ENCODE data around the gene MAGI2. TPM values are rescaled to one million over a fixed set of nuclear protein-coding genes. Genes with fewer than 3 reads are reported as not detected.

Gene MAGI2
- total RNA-seq, 1 donor from 2014 or later = 6.3 TPM

DNA sequence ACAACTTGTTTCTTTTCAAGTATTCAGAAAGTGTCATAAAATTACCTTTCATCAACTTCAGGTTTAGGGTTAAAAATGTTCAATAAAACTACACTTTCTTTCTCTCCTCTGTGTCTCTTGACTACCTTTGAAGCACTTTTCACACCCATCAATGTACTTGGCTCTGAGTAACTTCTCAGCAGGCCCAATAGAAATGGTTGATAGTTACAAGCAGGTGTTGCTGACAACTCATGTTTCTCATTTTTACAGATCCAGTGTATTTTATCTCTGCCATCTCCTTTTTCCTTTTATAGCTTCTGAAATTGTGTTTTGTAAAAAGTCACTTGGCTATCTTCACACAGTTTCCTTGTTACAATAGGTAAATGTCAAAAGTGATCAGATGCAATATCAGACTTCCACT, 1306.9 kb downstream of the MAGI2 start:
- no peak for DNase-seq (ENCODE audit: low spot score)
- intact Hi-C loops (cut with DNase I) = no loop called here

- no peak for DNase-seq (ENCODE audit: low spot score)
- intact Hi-C loops (cut with DNase I) = no loop called here
Measured at GRCh38 chr7:78143661-78144060, 1309.8 kb downstream of the MAGI2 start.

DNA sequence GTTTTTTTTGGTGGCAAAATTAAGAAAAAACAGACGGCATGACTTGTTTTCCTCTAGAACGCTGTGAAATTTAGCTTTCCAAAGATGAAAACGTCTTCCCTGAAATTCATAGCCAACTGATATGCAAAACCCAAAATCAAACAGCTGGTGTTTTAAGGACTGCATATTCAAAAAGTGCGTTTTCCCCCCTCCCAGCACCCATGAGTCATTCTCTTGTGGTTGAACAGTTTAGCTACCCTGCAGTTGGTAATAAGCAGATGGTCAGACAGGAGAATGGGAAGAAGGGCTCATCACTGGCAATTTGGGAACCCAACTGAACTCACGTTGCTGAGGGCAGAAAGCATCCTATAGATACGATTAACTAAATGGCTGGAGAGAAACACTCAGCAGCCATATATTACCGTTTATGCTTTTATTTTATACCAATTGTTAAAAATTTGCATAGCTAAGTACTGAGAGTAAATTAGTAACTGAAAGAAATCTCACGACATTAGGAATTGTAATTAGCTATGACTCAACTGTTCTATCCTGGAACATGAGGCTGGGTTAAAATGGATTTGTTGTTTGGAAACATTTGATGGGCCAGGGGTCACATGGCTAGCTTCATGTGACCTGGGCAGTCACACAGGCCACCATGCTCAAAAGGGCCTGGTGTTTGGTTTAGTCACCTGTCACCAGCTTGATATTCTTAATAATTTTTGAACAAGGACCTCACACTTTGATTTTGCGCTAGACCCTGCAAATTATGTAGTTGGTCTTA, 1311.8 kb downstream of the MAGI2 start:
- DNase-seq (ENCODE audit: low spot score) = no peak
- intact Hi-C loops (cut with DNase I) = no loop called here

GRCh38 chr7:78140109-78140508, 1313.4 kb downstream of the MAGI2 start:
- intact Hi-C loops (cut with DNase I) = no loop called here

GRCh38 chr7:78139335-78139734, 1314.1 kb downstream of the MAGI2 start:
- DNase-seq (ENCODE audit: low spot score) = no peak
- intact Hi-C loops (cut with DNase I) = no loop called here

More at GRCh38 chr7:78140109-78140508, 1313.4 kb downstream of the MAGI2 start:
- DNase-seq (ENCODE audit: low spot score) = no peak

- intact Hi-C loops (cut with DNase I) = no loop called here
- no peak for DNase-seq (ENCODE audit: low spot score)
Measured at GRCh38 chr7:78134774-78135173, 1318.7 kb downstream of the MAGI2 start.

- intact Hi-C loops (cut with DNase I) = no loop called here
- DNase-seq (ENCODE audit: low spot score) = no peak
Measured at GRCh38 chr7:78134256-78134655, 1319.2 kb downstream of the MAGI2 start.

DNA sequence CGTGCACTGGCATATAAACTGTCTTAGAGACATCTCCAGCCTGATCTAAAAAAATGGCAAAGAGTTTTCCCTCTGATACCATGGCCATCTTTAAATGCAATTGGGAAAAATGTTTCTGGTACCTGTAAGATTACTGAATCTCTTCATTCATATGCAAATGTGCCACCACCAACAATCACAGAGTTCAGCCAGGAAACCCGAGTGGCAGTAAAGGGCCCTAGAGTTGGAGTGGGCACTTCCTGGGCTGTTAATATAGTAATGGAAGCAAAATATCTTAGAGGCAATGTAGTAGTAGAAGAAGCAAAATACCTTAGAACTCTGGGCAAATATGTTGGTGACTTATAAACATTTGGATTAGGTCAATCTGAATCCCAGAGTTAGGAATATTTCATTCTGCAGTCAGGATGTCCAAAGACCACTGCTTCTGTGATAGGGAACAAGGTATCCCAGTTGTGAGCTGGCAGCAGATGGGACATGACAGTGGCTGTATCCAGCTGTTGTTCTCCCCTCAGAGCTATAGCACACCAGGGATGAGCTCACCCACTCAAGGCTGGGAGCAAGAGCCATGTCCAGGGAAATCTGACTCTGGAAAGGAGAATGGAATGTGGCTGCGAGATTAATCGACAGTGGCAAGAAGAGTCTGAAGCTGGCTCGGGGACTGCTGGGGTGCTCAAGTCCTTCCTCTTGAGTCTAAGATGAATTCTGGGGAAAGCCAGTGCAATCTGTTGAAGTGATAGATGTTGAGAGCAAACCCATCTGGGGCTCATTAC, 1322.8 kb downstream of the MAGI2 start:
- intact Hi-C loops (cut with DNase I) = no loop called here
- DNase-seq (ENCODE audit: low spot score) = no peak

- DNase-seq (ENCODE audit: low spot score) = no peak
- intact Hi-C loops (cut with DNase I) = no loop called here
Measured at GRCh38 chr7:78129865-78130264, 1323.6 kb downstream of the MAGI2 start.

DNA sequence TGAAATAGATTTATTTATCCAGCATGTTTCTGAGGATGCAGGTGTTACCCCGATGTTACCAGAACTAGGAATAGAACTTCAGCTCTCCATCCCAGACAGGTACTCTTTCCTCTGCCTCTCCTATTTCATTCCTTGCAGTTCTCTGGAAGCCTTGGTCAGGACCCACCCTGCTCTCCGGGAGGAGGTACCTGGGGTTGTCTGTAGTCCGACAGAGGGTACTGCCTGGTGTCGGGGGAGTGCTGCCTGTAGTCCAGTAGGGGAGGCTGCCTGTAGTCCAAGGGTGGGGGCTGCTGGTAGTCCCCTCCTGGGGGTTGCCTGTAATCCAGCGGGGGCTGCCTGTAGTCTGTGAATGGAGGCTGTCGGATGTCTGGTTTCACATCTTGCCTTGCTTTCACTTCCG, 1326.5 kb downstream of the MAGI2 start:
- DNase-seq (ENCODE audit: low spot score) = no peak
- intact Hi-C loops (cut with DNase I) = no loop called here

- intact Hi-C loops (cut with DNase I) = no loop called here
- no peak for DNase-seq (ENCODE audit: low spot score)
Measured at GRCh38 chr7:78125884-78126283, 1327.6 kb downstream of the MAGI2 start.

- intact Hi-C loops (cut with DNase I) = no loop called here
- no peak for DNase-seq (ENCODE audit: low spot score)
Measured at GRCh38 chr7:78124216-78124615, 1329.3 kb downstream of the MAGI2 start.

- no peak for DNase-seq (ENCODE audit: low spot score)
- intact Hi-C loops (cut with DNase I) = no loop called here
Measured at GRCh38 chr7:78121888-78122287, 1331.6 kb downstream of the MAGI2 start.

DNA sequence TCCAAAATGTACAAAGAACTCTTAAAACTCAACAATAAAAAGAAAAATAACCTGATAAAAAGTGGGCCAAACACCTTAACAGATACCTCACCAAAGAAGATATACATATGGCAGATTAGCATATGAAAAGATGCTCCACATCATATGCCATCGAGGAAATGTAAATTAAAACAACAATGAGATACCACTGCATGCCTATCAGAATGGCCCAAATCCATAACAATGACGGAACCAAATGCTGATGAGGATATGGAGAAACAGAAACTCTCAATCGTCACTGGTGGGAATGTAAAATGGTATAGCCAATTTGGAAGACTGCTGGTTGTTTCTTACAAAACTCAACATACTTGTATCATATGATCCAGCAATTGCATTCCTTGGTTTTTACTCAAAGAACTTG, 1335.0 kb downstream of the MAGI2 start:
- no peak for DNase-seq (ENCODE audit: low spot score)
- intact Hi-C loops (cut with DNase I) = no loop called here

DNA sequence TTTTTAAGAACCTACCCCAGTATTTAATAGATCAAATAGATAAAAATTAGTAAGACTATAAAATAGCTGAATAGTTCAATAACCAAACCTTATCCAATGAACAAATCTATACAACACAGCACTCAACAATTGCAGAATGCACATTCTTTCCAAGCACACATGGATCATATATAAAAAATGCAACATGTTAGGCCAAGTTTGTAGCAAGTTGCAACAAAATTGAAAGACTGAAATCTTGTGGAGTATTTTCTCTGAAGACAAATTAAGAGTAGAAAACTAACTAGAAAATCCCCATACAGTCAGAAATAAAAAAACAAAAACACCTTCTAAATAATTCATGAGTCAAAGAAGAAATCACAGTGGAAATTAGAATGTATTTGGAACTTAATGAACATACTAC, 1337.6 kb downstream of the MAGI2 start:
- no peak for DNase-seq (ENCODE audit: low spot score)

GRCh38 chr7:78114993-78115392, 1338.5 kb downstream of the MAGI2 start:
- intact Hi-C loops (cut with DNase I) = no loop called here
- DNase-seq (ENCODE audit: low spot score) = no peak

More for the DNA sequence above, 1337.6 kb downstream of the MAGI2 start:
- intact Hi-C loops (cut with DNase I) = no loop called here

GRCh38 chr7:78112488-78112887, 1341.0 kb downstream of the MAGI2 start:
- intact Hi-C loops (cut with DNase I) = no loop called here
- no peak for DNase-seq (ENCODE audit: low spot score)

GRCh38 chr7:78111386-78111785, 1342.1 kb downstream of the MAGI2 start:
- no peak for DNase-seq (ENCODE audit: low spot score)
- intact Hi-C loops (cut with DNase I) = no loop called here

DNA sequence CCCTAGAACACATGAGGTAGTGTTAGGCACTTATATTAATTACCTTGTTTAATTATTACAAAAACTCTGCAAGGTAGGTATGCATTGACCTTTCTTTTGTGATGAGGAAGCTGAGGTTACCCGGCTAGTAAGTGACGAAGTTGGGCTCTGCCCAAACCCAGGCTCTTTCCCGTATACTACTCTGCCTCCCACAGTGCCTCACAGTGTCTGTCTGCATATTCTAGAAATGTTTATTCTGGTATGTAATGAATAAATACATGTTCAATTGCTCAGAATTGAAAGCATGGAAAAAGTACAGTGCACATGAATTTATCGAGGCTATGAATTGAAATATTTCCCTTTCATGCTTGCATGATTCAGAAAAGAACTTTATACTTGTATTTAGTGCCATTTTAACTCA, 1350.0 kb downstream of the MAGI2 start:
- intact Hi-C loops (cut with DNase I) = no loop called here
- DNase-seq (ENCODE audit: low spot score) = no peak

- no peak for DNase-seq (ENCODE audit: low spot score)
- intact Hi-C loops (cut with DNase I) = no loop called here
Measured at GRCh38 chr7:78101076-78101475, 1352.4 kb downstream of the MAGI2 start.

DNA sequence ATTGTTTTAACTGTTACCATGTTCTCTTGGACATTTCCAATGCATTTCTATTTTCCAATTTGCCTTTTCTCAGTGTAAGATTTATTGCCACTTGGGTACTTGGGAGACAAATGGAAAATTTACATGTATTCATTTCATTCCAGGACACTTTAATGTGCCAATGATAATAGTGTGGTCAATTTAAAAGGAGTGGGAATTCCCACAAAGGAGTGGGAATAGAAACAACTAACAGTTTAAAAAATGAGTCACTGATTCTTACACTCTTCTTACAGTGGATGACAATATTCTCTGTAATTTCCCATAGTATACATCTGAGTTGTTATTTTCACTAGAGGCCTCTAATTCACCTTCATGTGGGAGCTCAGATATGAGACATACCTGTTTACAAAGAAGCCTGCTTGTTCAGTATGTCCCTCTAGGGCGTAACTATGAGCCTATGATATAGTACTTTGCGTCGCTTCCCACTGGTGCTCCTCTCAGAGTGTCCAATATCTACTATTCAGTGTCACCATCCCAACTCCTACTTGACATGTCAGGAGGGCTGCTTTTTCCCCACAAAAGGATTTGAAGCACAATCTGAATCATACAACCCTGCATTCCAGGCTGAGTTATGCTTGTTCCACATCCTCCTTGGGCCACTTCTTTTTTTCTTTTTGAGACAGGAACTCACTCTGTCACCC, 1353.6 kb downstream of the MAGI2 start:
- intact Hi-C loops (cut with DNase I) = no loop called here

More for the DNA sequence above, 1353.6 kb downstream of the MAGI2 start:
- no peak for DNase-seq (ENCODE audit: low spot score)
